ENCODE measurements around the gene UBE2E2.

Gene UBE2E2

DNA sequence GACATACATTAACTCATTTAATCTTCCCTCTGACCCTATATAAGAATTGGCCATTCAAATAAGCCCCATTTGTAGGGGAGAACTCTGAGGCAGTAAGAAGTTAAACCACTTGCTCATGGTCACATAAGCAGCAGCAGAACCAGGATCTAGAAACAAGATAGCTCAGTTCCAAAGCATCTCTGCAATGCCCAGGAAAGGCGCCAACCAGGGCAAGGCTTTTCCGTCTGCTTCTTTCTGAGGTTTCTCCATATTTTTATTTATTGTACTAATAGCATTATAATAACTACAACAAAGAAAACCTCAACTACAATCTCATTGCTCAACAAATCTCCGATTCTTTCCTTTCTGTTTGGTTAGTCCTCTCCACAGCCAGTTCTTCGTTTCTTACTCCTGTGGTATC, 4.3 kb upstream of the UBE2E2 start:
- Histone ChIP-seq H3K9me2 (replicated peaks; ENCODE audit: control insufficient read depth, low read length) (no peaks in the 10 kb centered on the region), H3K27ac (ENCODE audit: low read depth, low read length) (no peak overlapping the region), H3K4me2 (ENCODE audit: low read length) (no peak overlapping the region), H3K27me3 (ENCODE audit: control insufficient read depth, low read length) (peaks cover 73% of the 10 kb centered on the region), H3K4me3 (ENCODE audit: low read length) (no peak overlapping the region), H3K4me1 (ENCODE audit: control insufficient read depth, low read length) (peaks cover 4% of the 10 kb centered on the region; the same call in 1 of the 2 replicates), H3K36me3 (ENCODE audit: control insufficient read depth, low read length) (peaks cover 2% of the 10 kb centered on the region; the same call in 1 of the 2 replicates), H3K9me3 (ENCODE audit: control insufficient read depth, insufficient read depth, low read length) (no peaks in the 10 kb centered on the region), H3F3A (ENCODE audit: control insufficient read depth, insufficient read depth) (peaks cover 10% of the 10 kb centered on the region), H3K79me2 (ENCODE audit: control insufficient read depth, low read length) (peaks cover 4% of the 10 kb centered on the region), H4K20me1 (ENCODE audit: control insufficient read depth, insufficient read depth, low read depth, low read length) (no peaks in the 10 kb centered on the region; the same call in 1 of the 2 replicates)
- TF ChIP-seq EZH2phosphoT487 (IDR thresholded peaks at IDR 0.05; ENCODE audit: borderline replicate concordance, low read length), result no peak
- TF ChIP-seq, protein P1, sequence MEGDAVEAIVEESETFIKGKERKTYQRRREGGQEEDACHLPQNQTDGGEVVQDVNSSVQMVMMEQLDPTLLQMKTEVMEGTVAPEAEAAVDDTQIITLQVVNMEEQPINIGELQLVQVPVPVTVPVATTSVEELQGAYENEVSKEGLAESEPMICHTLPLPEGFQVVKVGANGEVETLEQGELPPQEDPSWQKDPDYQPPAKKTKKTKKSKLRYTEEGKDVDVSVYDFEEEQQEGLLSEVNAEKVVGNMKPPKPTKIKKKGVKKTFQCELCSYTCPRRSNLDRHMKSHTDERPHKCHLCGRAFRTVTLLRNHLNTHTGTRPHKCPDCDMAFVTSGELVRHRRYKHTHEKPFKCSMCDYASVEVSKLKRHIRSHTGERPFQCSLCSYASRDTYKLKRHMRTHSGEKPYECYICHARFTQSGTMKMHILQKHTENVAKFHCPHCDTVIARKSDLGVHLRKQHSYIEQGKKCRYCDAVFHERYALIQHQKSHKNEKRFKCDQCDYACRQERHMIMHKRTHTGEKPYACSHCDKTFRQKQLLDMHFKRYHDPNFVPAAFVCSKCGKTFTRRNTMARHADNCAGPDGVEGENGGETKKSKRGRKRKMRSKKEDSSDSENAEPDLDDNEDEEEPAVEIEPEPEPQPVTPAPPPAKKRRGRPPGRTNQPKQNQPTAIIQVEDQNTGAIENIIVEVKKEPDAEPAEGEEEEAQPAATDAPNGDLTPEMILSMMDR (IDR thresholded peaks at IDR 0.05; ENCODE audit: low read depth, low read length, poor library complexity, severe bottlenecking), result no peak

DNA sequence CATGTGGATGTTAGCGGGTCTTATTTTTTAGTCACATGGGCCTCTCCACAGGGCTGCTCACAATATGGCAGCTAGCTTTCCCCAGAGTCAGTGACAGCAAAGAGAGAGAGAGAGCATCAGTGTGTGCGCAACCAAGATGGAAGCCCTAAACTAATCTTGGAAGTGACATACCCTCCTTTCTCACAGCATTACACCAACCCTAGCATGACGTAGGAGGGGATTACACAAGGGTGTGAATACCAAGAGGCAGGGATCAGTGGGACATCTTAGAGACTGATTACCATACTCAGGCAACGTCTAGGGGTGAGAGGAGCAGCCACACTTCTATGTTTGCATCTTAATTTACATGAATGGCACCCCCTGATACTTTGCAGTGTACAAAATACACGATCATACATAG, 3.5 kb upstream of the UBE2E2 start:
- no peaks in the 10 kb centered on the region; the same call in 1 of the 2 replicates for H4K20me1 ChIP-seq (ENCODE audit: control insufficient read depth, insufficient read depth, low read depth, low read length)
- peaks cover 64% of the 10 kb centered on the region for H3K27me3 ChIP-seq (ENCODE audit: control insufficient read depth, low read length)
- H3K4me2 ChIP-seq (ENCODE audit: low read length), result no peak overlapping the region
- no peaks in the 10 kb centered on the region for H3K9me3 ChIP-seq (ENCODE audit: control insufficient read depth, insufficient read depth, low read length)
- peaks cover 16% of the 10 kb centered on the region for H3F3A ChIP-seq (ENCODE audit: control insufficient read depth, insufficient read depth)
- peaks cover 2% of the 10 kb centered on the region; the same call in 1 of the 2 replicates for H3K36me3 ChIP-seq (ENCODE audit: control insufficient read depth, low read length)
- no peak overlapping the region for H3K27ac ChIP-seq (ENCODE audit: low read depth, low read length)
- no peak overlapping the region for H3K4me3 ChIP-seq (ENCODE audit: low read length)
- no peak for TF ChIP-seq EZH2phosphoT487 (IDR thresholded peaks at IDR 0.05; ENCODE audit: borderline replicate concordance, low read length)
- TF ChIP-seq, protein P1 (IDR thresholded peaks at IDR 0.05; ENCODE audit: low read depth, low read length, poor library complexity, severe bottlenecking), result no peak
- peaks cover 10% of the 10 kb centered on the region for H3K4me1 ChIP-seq (ENCODE audit: control insufficient read depth, low read length)
- H3K9me2 ChIP-seq (replicated peaks; ENCODE audit: control insufficient read depth, low read length), result no peaks in the 10 kb centered on the region
- H3K79me2 ChIP-seq (ENCODE audit: control insufficient read depth, low read length), result peaks cover 12% of the 10 kb centered on the region

DNA sequence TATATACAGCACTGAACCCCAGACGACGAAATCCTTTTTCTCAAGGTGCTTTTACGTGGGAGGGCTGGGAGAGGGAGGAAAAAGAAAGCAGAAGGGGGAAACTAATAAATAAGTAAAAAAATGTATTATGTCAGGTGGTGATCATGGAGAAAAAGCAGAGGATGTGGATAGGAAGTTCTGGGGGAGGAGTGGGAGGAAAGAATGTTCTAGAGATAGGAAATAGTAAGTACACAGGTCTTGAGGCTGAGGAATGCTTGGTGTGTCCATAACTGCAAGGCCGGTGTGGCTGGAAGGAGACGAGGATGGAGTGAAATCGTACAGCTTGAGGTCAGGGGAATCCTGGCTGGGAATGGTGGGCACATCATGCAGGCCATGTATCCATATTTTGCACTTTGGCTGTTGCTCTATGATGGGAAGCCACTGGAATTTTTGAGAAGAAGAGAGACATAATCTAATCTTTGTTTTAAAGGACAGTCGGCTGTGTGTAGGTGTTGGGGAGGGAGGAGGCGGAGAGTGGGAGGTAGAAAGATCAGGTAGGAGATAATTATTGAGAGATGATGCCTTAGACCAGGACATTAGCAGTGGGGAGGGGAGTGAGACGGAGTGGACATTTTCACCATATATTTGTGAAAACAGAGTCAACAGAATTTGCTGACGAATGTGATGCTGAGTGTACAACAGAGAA, 1.8 kb upstream of the UBE2E2 start:
- H3K36me3 ChIP-seq (ENCODE audit: control insufficient read depth, low read length), result peaks cover 2% of the 10 kb centered on the region; the same call in 1 of the 2 replicates
- no peak overlapping the region for H3K4me2 ChIP-seq (ENCODE audit: low read length)
- H3K27ac ChIP-seq (ENCODE audit: low read depth, low read length), result no peak overlapping the region
- no peaks in the 10 kb centered on the region; the same call in 1 of the 2 replicates for H4K20me1 ChIP-seq (ENCODE audit: control insufficient read depth, insufficient read depth, low read depth, low read length)
- H3K9me3 ChIP-seq (ENCODE audit: control insufficient read depth, insufficient read depth, low read length), result no peaks in the 10 kb centered on the region
- peaks cover 27% of the 10 kb centered on the region for H3K79me2 ChIP-seq (ENCODE audit: control insufficient read depth, low read length)
- peaks cover 16% of the 10 kb centered on the region for H3F3A ChIP-seq (ENCODE audit: control insufficient read depth, insufficient read depth)
- no peaks in the 10 kb centered on the region for H3K9me2 ChIP-seq (replicated peaks; ENCODE audit: control insufficient read depth, low read length)
- TF ChIP-seq EZH2phosphoT487 (IDR thresholded peaks at IDR 0.05; ENCODE audit: borderline replicate concordance, low read length), result no peak
- TF ChIP-seq, protein P1 (IDR thresholded peaks at IDR 0.05; ENCODE audit: low read depth, low read length, poor library complexity, severe bottlenecking), result no peak
- peaks cover 15% of the 10 kb centered on the region for H3K4me1 ChIP-seq (ENCODE audit: control insufficient read depth, low read length)
- peaks cover 51% of the 10 kb centered on the region for H3K27me3 ChIP-seq (ENCODE audit: control insufficient read depth, low read length)
- no peak overlapping the region for H3K4me3 ChIP-seq (ENCODE audit: low read length)
